Measurements from ENCODE around the gene CCBE1. TPM values are rescaled to one million over a fixed set of nuclear protein-coding genes. Genes with fewer than 3 reads are reported as not detected.

Gene CCBE1
- total and polyA plus RNA-seq, 9 of the 15 experiments (the other 6 are each of a cell fraction or from before 2014, with no cell fraction given), result 0.20 TPM; not detected in 8

DNA sequence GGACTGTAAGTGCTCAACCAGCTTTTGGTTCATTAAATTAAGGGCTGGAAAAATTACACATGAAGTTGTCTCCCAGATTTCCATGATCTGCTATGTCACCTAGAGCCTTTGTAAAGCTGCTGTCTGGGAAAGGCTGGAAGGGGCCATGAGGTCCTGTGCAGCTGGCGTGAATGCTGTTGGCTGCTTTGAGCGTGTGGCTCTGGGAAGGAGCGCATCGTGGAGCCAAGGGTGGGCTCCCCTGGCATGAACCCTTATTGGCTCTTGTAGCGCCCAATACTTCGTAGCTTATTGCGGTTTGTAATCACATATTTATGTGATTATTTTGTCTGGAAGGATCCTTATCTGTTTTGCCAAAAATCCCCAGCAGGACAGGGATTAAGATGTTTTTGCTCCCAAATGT lies 267.6 kb downstream of the CCBE1 start:
- intact Hi-C loops (cut with micrococcal nuclease) (no loop called here), in situ Hi-C loops (cut with MboI) (no loop called here)
- H3K27ac ChIP-seq (ENCODE audit: extremely low read depth, low read depth, low read length), result no peak overlapping the region
- no peak overlapping the region for H2AFZ ChIP-seq (ENCODE audit: low read depth, low read length)
- no peak for ATAC-seq
- H3K9ac ChIP-seq (ENCODE audit: insufficient read depth in 1 of 2, low read depth in 2 of 2, low read length in 2 of 2), result no peak overlapping the region
- no peak overlapping the region for H3K4me3 ChIP-seq
- H3K36me3 ChIP-seq (ENCODE audit: control insufficient read depth, insufficient read depth, low read length), result no peaks in the 10 kb centered on the region
- H3K4me1 ChIP-seq (replicated peaks in 1 of 2; ENCODE audit: control insufficient read depth in 2 of 2, insufficient read depth in 2 of 2, low read length in 2 of 2), result no peaks in the 10 kb centered on the region
- no peaks in the 10 kb centered on the region for H4K20me1 ChIP-seq (replicated peaks; ENCODE audit: control insufficient read depth, insufficient read depth, low read length)
- 0% methylated on average over 7 of the region's 7 CpGs for WGBS (ENCODE audit: insufficient coverage, low coverage, missing lambda C conversion rate)
- ChIA-PET CTCF (ENCODE audit: low intra/inter-chr PET ratio) (no interaction called here), POLR2A (no interaction called here)
- H3K4me2 ChIP-seq (ENCODE audit: insufficient read depth, low read length), result no peak overlapping the region
- no peaks in the 10 kb centered on the region for H3K79me2 ChIP-seq (ENCODE audit: control insufficient read depth, insufficient read depth, low read length)
- no peak for DNase-seq (ENCODE audit: extremely low read depth in 1 of 4, low spot score in 3 of 4)
- no TSS peak for BruUV-seq (replicated peaks)
- no peaks in the 10 kb centered on the region for H3K9me3 ChIP-seq (replicated peaks; ENCODE audit: control insufficient read depth, insufficient read depth, low read depth, low read length)
- H3K27me3 ChIP-seq (ENCODE audit: control insufficient read depth in 2 of 2, insufficient read depth in 2 of 2, low read length in 2 of 2), result no peaks in the 10 kb centered on the region; a peak in 1 of 5 replicates
- no peaks in the 10 kb centered on the region for H3K9me1 ChIP-seq (ENCODE audit: control insufficient read depth, insufficient read depth, low read length)
- no peak for FAIRE-seq
- TF ChIP-seq, protein P1, sequence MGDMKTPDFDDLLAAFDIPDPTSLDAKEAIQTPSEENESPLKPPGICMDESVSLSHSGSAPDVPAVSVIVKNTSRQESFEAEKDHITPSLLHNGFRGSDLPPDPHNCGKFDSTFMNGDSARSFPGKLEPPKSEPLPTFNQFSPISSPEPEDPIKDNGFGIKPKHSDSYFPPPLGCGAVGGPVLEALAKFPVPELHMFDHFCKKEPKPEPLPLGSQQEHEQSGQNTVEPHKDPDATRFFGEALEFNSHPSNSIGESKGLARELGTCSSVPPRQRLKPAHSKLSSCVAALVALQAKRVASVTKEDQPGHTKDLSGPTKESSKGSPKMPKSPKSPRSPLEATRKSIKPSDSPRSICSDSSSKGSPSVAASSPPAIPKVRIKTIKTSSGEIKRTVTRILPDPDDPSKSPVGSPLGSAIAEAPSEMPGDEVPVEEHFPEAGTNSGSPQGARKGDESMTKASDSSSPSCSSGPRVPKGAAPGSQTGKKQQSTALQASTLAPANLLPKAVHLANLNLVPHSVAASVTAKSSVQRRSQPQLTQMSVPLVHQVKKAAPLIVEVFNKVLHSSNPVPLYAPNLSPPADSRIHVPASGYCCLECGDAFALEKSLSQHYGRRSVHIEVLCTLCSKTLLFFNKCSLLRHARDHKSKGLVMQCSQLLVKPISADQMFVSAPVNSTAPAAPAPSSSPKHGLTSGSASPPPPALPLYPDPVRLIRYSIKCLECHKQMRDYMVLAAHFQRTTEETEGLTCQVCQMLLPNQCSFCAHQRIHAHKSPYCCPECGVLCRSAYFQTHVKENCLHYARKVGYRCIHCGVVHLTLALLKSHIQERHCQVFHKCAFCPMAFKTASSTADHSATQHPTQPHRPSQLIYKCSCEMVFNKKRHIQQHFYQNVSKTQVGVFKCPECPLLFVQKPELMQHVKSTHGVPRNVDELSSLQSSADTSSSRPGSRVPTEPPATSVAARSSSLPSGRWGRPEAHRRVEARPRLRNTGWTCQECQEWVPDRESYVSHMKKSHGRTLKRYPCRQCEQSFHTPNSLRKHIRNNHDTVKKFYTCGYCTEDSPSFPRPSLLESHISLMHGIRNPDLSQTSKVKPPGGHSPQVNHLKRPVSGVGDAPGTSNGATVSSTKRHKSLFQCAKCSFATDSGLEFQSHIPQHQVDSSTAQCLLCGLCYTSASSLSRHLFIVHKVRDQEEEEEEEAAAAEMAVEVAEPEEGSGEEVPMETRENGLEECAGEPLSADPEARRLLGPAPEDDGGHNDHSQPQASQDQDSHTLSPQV (IDR thresholded peaks at IDR 0.05), result no peak
- TF ChIP-seq ID3 (CRISPR knock-in tag; IDR thresholded peaks at IDR 0.05) (no peak), ID3 (tag; IDR thresholded peaks at IDR 0.05) (no peak), MTA1 (IDR thresholded peaks at IDR 0.05; ENCODE audit: borderline replicate concordance) (no peak), HLTF (IDR thresholded peaks at IDR 0.05) (no peak), GTF3C2 (IDR thresholded peaks at IDR 0.05; ENCODE audit: borderline replicate concordance, extremely low read depth, insufficient read length) (no peak), CCAR2 (IDR thresholded peaks at IDR 0.05; ENCODE audit: low read depth, low read length) (no peak), POLR3A (IDR thresholded peaks at IDR 0.05; ENCODE audit: borderline replicate concordance, extremely low read depth, insufficient read depth, insufficient read length) (no peak), TAF9B (IDR thresholded peaks at IDR 0.05; ENCODE audit: partially characterized antibody) (no peak), RBM15 (IDR thresholded peaks at IDR 0.05; ENCODE audit: insufficient read depth, low read length) (no peak)
- TF ChIP-seq, protein P2, sequence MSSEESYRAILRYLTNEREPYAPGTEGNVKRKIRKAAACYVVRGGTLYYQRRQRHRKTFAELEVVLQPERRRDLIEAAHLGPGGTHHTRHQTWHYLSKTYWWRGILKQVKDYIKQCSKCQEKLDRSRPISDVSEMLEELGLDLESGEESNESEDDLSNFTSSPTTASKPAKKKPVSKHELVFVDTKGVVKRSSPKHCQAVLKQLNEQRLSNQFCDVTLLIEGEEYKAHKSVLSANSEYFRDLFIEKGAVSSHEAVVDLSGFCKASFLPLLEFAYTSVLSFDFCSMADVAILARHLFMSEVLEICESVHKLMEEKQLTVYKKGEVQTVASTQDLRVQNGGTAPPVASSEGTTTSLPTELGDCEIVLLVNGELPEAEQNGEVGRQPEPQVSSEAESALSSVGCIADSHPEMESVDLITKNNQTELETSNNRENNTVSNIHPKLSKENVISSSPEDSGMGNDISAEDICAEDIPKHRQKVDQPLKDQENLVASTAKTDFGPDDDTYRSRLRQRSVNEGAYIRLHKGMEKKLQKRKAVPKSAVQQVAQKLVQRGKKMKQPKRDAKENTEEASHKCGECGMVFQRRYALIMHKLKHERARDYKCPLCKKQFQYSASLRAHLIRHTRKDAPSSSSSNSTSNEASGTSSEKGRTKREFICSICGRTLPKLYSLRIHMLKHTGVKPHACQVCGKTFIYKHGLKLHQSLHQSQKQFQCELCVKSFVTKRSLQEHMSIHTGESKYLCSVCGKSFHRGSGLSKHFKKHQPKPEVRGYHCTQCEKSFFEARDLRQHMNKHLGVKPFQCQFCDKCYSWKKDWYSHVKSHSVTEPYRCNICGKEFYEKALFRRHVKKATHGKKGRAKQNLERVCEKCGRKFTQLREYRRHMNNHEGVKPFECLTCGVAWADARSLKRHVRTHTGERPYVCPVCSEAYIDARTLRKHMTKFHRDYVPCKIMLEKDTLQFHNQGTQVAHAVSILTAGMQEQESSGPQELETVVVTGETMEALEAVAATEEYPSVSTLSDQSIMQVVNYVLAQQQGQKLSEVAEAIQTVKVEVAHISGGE (CRISPR knock-in tag; IDR thresholded peaks at IDR 0.05), result no peak
